Globus pallidus (tissue), 1 donor: ENCODE results near the gene MAP4K4.

Source experiments
- DNase-seq: peaks from one replicate; pipeline ENCODE4 v3.0.0-alpha.2; 2015; ENCODE audit warnings: low spot score

Gene MAP4K4

GRCh38 chr2:101697124-101698013 is at the start of gene MAP4K4:
MAP4K4 (plus strand) TSS chr2:101697707; CDS start chr2:101698081, 374 bp downstream.
- peak; percentile 89 for DNase-seq

GRCh38 chr2:101653469-101653868 is 44.0 kb upstream of the MAP4K4 start:
- DNase-seq = no peak

- DNase-seq = no peak
These were observed 41.6 kb upstream of the MAP4K4 start for GRCh38 chr2:101655702-101656422.

GRCh38 chr2:101657787-101658186 is 39.7 kb upstream of the MAP4K4 start:
- DNase-seq = no peak

- DNase-seq = no peak
These were observed 39.1 kb upstream of the MAP4K4 start for GRCh38 chr2:101658387-101658786.

GRCh38 chr2:101665312-101665711 is 32.2 kb upstream of the MAP4K4 start:
- DNase-seq = no peak

- DNase-seq = no peak
These were observed 29.7 kb upstream of the MAP4K4 start for GRCh38 chr2:101667823-101668222.

GRCh38 chr2:101672047-101672446 is 25.5 kb upstream of the MAP4K4 start:
- no peak for DNase-seq

- DNase-seq = no peak
These were observed 23.6 kb upstream of the MAP4K4 start for GRCh38 chr2:101673920-101674319.

- no peak for DNase-seq
These were observed 22.0 kb upstream of the MAP4K4 start for GRCh38 chr2:101675512-101675911.

- no peak for DNase-seq
These were observed 20.8 kb upstream of the MAP4K4 start for GRCh38 chr2:101676674-101677073.

- no peak for DNase-seq
These were observed 19.8 kb upstream of the MAP4K4 start for GRCh38 chr2:101677658-101678057.

- DNase-seq = no peak
These were observed 19.1 kb upstream of the MAP4K4 start for GRCh38 chr2:101678379-101678778.

- peak; percentile 26 for DNase-seq
These were observed 18.3 kb upstream of the MAP4K4 start for GRCh38 chr2:101679037-101679726.

- no peak for DNase-seq
These were observed 17.6 kb upstream of the MAP4K4 start for GRCh38 chr2:101679801-101680487.

GRCh38 chr2:101682311-101682710 is 15.2 kb upstream of the MAP4K4 start:
- no peak for DNase-seq

- DNase-seq = no peak
These were observed 13.2 kb upstream of the MAP4K4 start for GRCh38 chr2:101684313-101684712.

- DNase-seq = no peak
These were observed 9.2 kb upstream of the MAP4K4 start for GRCh38 chr2:101688261-101688660.

- no peak for DNase-seq
These were observed 8.2 kb upstream of the MAP4K4 start for GRCh38 chr2:101689114-101689825.

- DNase-seq = no peak
These were observed 6.9 kb upstream of the MAP4K4 start for GRCh38 chr2:101690547-101691152.

- DNase-seq = no peak
These were observed 5.5 kb upstream of the MAP4K4 start for GRCh38 chr2:101692041-101692440.
